H9 (cell line): ENCODE results near the gene CRK. TPM values are rescaled to one million over a fixed set of nuclear protein-coding genes. Genes with fewer than 3 reads are reported as not detected.

ENCODE experiments used
- DNase-seq: peaks from one replicate; pipeline ENCODE4 v3.0.0-alpha.2; 2017
- H2AFZ ChIP-seq: one replicate; pipeline ENCODE4 v1.6.1; 2013; ENCODE audit warnings: mild to moderate bottlenecking, low read length, control low read depth, moderate library complexity
- H2AK5ac ChIP-seq: 2 replicates; pipeline ENCODE4 v1.6.1; 2013; ENCODE audit warnings: low read length, control low read depth, mixed read lengths; ENCODE audit not compliant: insufficient read length
- H2BK120ac ChIP-seq: one replicate; pipeline ENCODE4 v1.6.1; 2013; ENCODE audit warnings: low read depth, mild to moderate bottlenecking, low read length, control low read depth, inconsistent platforms; ENCODE audit not compliant: poor library complexity, severe bottlenecking
- H2BK12ac ChIP-seq: 2 replicates; pipeline ENCODE4 v1.6.1; 2013; ENCODE audit warnings: low read length, control low read depth, mixed read lengths, low read depth; ENCODE audit not compliant: insufficient read length
- H2BK15ac ChIP-seq: 2 replicates; pipeline ENCODE4 v1.6.1; 2013; ENCODE audit warnings: low read depth, low read length, control low read depth
- H2BK20ac ChIP-seq: one replicate; pipeline ENCODE4 v1.6.1; 2013; ENCODE audit warnings: low read depth, mild to moderate bottlenecking, low read length, control low read depth, inconsistent platforms; ENCODE audit not compliant: poor library complexity, severe bottlenecking
- H2BK5ac ChIP-seq: 2 replicates; pipeline ENCODE4 v1.6.1; 2013; ENCODE audit warnings: low read length, control low read depth, mixed read lengths; ENCODE audit not compliant: insufficient read length
- H3K14ac ChIP-seq: 2 replicates; pipeline ENCODE4 v1.6.1; 2013; ENCODE audit warnings: low read length, control low read depth; ENCODE audit not compliant: insufficient read depth
- H3K18ac ChIP-seq: 2 replicates; pipeline ENCODE4 v1.6.1; 2013; ENCODE audit warnings: low read depth, mild to moderate bottlenecking, mixed read lengths, low read length, control low read depth; ENCODE audit not compliant: insufficient read length
- H3K23ac ChIP-seq: 2 replicates; pipeline ENCODE4 v1.6.1; 2013; ENCODE audit warnings: low read length, control low read depth, mixed read lengths, low read depth; ENCODE audit not compliant: insufficient read length
- H3K23me2 ChIP-seq: 2 replicates; pipeline ENCODE4 v1.6.1; 2013; ENCODE audit warnings: low read depth, mild to moderate bottlenecking, mixed read lengths, low read length, control low read depth; ENCODE audit not compliant: insufficient read length, poor library complexity, severe bottlenecking
- H3K27ac ChIP-seq: 2 replicates; pipeline ENCODE4 v1.5.1; 2013; ENCODE audit warnings: low read length, control low read depth, mixed read lengths, low read depth; ENCODE audit not compliant: insufficient read length
- H3K27me3 ChIP-seq: 2 replicates; pipeline ENCODE4 v1.6.1; 2013; ENCODE audit warnings: low read length, control low read depth, inconsistent platforms; ENCODE audit not compliant: insufficient read depth
- H3K4ac ChIP-seq: 2 replicates; pipeline ENCODE4 v1.6.1; 2013; ENCODE audit warnings: low read depth, mild to moderate bottlenecking, control low read depth, inconsistent platforms, low read length, moderate library complexity
- H3K4me1 ChIP-seq: 2 replicates; pipeline ENCODE4 v1.6.1; 2013; ENCODE audit warnings: low read length, control low read depth, inconsistent platforms; ENCODE audit not compliant: insufficient read depth
- H3K4me2 ChIP-seq: 2 replicates; pipeline ENCODE4 v1.6.1; 2013; ENCODE audit warnings: low read length, control low read depth, mixed read lengths; ENCODE audit not compliant: insufficient read length, insufficient read depth
- H3K56ac ChIP-seq: 2 replicates; pipeline ENCODE4 v1.6.1; 2013; ENCODE audit warnings: low read depth, mild to moderate bottlenecking, mixed read lengths, low read length, control low read depth; ENCODE audit not compliant: insufficient read length
- H3K79me1 ChIP-seq: 2 replicates; pipeline ENCODE4 v1.6.1; 2013; ENCODE audit warnings: low read depth, mild to moderate bottlenecking, moderate library complexity, low read length, control low read depth, inconsistent platforms; ENCODE audit not compliant: insufficient read depth, poor library complexity, severe bottlenecking
- H3K79me2 ChIP-seq: 2 replicates; pipeline ENCODE4 v1.6.1; 2013; ENCODE audit warnings: low read length, control low read depth, inconsistent platforms; ENCODE audit not compliant: insufficient read depth
- H3K9ac ChIP-seq: 2 replicates; pipeline ENCODE4 v1.6.1; 2013; ENCODE audit warnings: low read length, control low read depth, mixed read lengths; ENCODE audit not compliant: insufficient read length; ENCODE audit errors: extremely low read depth
- H3K9me3 ChIP-seq: one replicate; pipeline ENCODE4 v1.6.1; 2013; ENCODE audit warnings: low read depth, low read length, inconsistent platforms; ENCODE audit not compliant: control insufficient read depth
- H3T11ph ChIP-seq: one replicate; pipeline ENCODE4 v1.6.1; 2013; ENCODE audit warnings: mild to moderate bottlenecking, low read length, control low read depth, inconsistent platforms
- H4K20me1 ChIP-seq: one replicate; pipeline ENCODE4 v1.6.1; 2013; ENCODE audit not compliant: control insufficient read depth, insufficient read length, insufficient read depth
- H4K5ac ChIP-seq: 2 replicates; pipeline ENCODE4 v1.6.1; 2013; ENCODE audit warnings: low read depth, mild to moderate bottlenecking, mixed read lengths, low read length, control low read depth; ENCODE audit not compliant: insufficient read length
- H4K8ac ChIP-seq: replicated peaks from 2 replicates; pipeline ENCODE4 v1.6.1; 2013; ENCODE audit warnings: low read length, control low read depth, mixed read lengths, low read depth; ENCODE audit not compliant: insufficient read length
- H4K91ac ChIP-seq: 2 replicates; pipeline ENCODE4 v1.6.1; 2013; ENCODE audit warnings: low read depth, mild to moderate bottlenecking, moderate library complexity, mixed read lengths, low read length, control low read depth; ENCODE audit not compliant: insufficient read length
- H3K27ac Mint-ChIP-seq, 3 experiments: 2 replicates in 2 of 3; 3 replicates in 1 of 3; pipeline ENCODE4 v1.8.0; 2020 to 2021; ENCODE audit warnings: mixed read lengths in 3 of 3, mild to moderate bottlenecking in 1 of 3, moderate library complexity in 1 of 3
- H3K27me3 Mint-ChIP-seq: 2 replicates; pipeline ENCODE4 v1.8.0; 2021; ENCODE audit warnings: low read depth, mild to moderate bottlenecking, moderate library complexity, mixed read lengths
- H3K36me3 Mint-ChIP-seq, 3 experiments: 2 replicates in 2 of 3; 3 replicates in 1 of 3; pipeline ENCODE4 v1.8.0; 2020 to 2021; ENCODE audit warnings: low read depth in 3 of 3, mixed read lengths in 3 of 3; ENCODE audit not compliant: insufficient read depth in 1 of 3
- H3K4me1 Mint-ChIP-seq, 2 experiments: 2 replicates each; pipeline ENCODE4 v1.8.0; 2020; ENCODE audit warnings: mixed read lengths in 2 of 2
- H3K4me3 Mint-ChIP-seq, 2 experiments: 2 replicates in 1 of 2; 3 replicates in 1 of 2; pipeline ENCODE4 v1.8.0; 2020 to 2021; ENCODE audit warnings: mild to moderate bottlenecking in 2 of 2, mixed read lengths in 2 of 2, moderate library complexity in 1 of 2
- H3K9me3 Mint-ChIP-seq, 2 experiments: 2 replicates in 1 of 2; 3 replicates in 1 of 2; pipeline ENCODE4 v1.8.0; 2020; ENCODE audit warnings: mild to moderate bottlenecking in 2 of 2, mixed read lengths in 2 of 2, moderate library complexity in 1 of 2
- CTCF ChIP-seq: fragments of 200-600 bp; sonication (generic); conservative IDR thresholded peaks from 3 replicates; pipeline ENCODE4 v1.8.0; 2021; ENCODE audit warnings: antibody characterized with exemption, mild to moderate bottlenecking
- WGBS: extraction: QIAGEN DNeasy Blood & Tissue Kit; methylation state at CpG from one replicate; pipeline ENCODE4 v1.1.7; 2013; ENCODE audit warnings: missing lambda C conversion rate, low lambda C conversion rate, mixed read lengths; ENCODE audit not compliant: insufficient read length; ENCODE audit errors: extremely low coverage; 5-methylcytosine and 5-hydroxymethylcytosine counted together
- total RNA-seq: library from RNA; stranded (reverse); gene quantifications from 2 replicates; pipeline ENCODE4 v1.2.1, GENCODE V29; 2021

Gene CRK
- total RNA-seq, 1 experiment from 2014 or later = 58.9 TPM

- H3K27ac Mint-ChIP-seq = no peak overlapping the region
- H4K91ac ChIP-seq = no peak overlapping the region
- H2AK5ac ChIP-seq = no peak overlapping the region
- H3K14ac ChIP-seq = no peak overlapping the region
- H2BK120ac ChIP-seq = no peak overlapping the region
- H3T11ph ChIP-seq = no peak overlapping the region
- no peak overlapping the region for H3K9ac ChIP-seq
- H2BK15ac ChIP-seq = no peak overlapping the region
- no peak overlapping the region for H3K4me2 ChIP-seq
- H3K23ac ChIP-seq = no peak overlapping the region
- H3K4me1 Mint-ChIP-seq = peaks cover 3 to 4% of the 10 kb centered on the region in 2 experiments; a peak in 3 of 4 replicates
- H3K27ac ChIP-seq = no peak overlapping the region
- no peak overlapping the region for H2BK12ac ChIP-seq
- H4K20me1 ChIP-seq = no peaks in the 10 kb centered on the region
- no peaks in the 10 kb centered on the region for H3K27me3 ChIP-seq
- no peaks in the 10 kb centered on the region for H3K27me3 Mint-ChIP-seq
- H3K4me1 ChIP-seq = no peaks in the 10 kb centered on the region
- no peak overlapping the region for H4K5ac ChIP-seq
- no peaks in the 10 kb centered on the region for H3K9me3 ChIP-seq
- peaks cover 2% of the 10 kb centered on the region for H3K79me1 ChIP-seq
- H2BK5ac ChIP-seq = no peak overlapping the region
- no peak overlapping the region for H3K56ac ChIP-seq
- no peak overlapping the region for H4K8ac ChIP-seq
- peaks cover 19% of the 10 kb centered on the region; the same call in 1 of the 2 replicates for H3K79me2 ChIP-seq
- H3K23me2 ChIP-seq = no peaks in the 10 kb centered on the region
- DNase-seq = no peak
- no peak overlapping the region for H3K18ac ChIP-seq
- WGBS = no CpG with 5 or more reads among the region's 4 CpGs
- no peak overlapping the region for H2BK20ac ChIP-seq
- H3K4ac ChIP-seq = no peak overlapping the region
- no peak overlapping the region for H2AFZ ChIP-seq
- H3K36me3 Mint-ChIP-seq = peaks cover 4 to 12% (median 12%) of the 10 kb centered on the region in 3 experiments; a peak in 5 of 7 replicates
- no peak for TF ChIP-seq CTCF
- no peaks in the 10 kb centered on the region for H3K9me3 Mint-ChIP-seq
- no peak overlapping the region for H3K4me3 Mint-ChIP-seq
Observed at GRCh38 chr17:1442187-1442586, 13.8 kb downstream of the CRK start.
